ENCODE measurements around the gene SLC25A6.
"Not testable (repeated sequence)": the region's sequence is repeated elsewhere in the genome, so short reads cannot be mapped to it uniquely, and the experiment has no call there.

SLC25A6 gene

GRCh38 chrX:1391707-1392375 lies at the start of gene SLC25A6:
TSS of gene SLC25A6 (minus strand) at chrX:1392113. CDS start at chrX:1392009, 104 bp downstream.
- peak; percentile 97 for DNase-seq (ENCODE audit: low read depth)

DNA sequence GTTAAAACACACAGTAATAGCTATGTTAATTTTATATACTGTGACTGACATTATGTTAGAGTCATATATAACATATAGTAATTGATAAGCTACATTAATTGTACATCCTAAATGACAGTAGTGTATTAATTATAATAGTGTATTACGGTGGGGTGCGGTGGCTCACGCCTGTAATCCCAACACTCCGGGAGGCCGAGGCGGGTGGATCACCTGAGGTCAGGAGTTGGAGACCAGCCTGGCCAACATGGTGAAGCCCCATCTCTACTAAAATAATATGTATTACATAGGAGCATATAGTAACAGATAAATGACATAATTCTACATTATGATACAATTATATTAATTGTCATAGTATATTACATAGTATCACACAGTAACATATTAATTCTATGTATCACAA lies 48.6 kb upstream of the SLC25A6 start:
- no peak for DNase-seq (ENCODE audit: low read depth)

- no peak for DNase-seq (ENCODE audit: low read depth)
Observed at GRCh38 chrX:1435241-1435895, 43.5 kb upstream of the SLC25A6 start.

DNA sequence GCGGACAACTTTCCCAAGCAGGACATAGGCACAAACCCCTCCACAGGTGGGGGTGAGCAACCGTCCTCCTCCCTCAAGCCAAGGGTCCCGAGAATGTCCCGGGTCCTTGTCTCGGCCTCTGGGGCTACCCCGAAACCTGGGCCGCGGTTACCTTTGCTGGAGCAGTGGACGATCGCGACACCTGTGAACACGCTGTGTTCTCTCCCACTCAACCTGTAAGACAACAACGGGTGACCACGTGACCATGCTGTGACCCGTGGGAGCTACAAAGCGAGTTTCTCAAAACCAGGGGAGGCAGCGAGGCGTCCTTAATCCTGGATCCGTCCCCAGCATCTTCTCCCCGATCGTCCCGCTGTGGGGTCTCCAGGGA lies 42.9 kb upstream of the SLC25A6 start:
- no peak for DNase-seq (ENCODE audit: low read depth)

DNA sequence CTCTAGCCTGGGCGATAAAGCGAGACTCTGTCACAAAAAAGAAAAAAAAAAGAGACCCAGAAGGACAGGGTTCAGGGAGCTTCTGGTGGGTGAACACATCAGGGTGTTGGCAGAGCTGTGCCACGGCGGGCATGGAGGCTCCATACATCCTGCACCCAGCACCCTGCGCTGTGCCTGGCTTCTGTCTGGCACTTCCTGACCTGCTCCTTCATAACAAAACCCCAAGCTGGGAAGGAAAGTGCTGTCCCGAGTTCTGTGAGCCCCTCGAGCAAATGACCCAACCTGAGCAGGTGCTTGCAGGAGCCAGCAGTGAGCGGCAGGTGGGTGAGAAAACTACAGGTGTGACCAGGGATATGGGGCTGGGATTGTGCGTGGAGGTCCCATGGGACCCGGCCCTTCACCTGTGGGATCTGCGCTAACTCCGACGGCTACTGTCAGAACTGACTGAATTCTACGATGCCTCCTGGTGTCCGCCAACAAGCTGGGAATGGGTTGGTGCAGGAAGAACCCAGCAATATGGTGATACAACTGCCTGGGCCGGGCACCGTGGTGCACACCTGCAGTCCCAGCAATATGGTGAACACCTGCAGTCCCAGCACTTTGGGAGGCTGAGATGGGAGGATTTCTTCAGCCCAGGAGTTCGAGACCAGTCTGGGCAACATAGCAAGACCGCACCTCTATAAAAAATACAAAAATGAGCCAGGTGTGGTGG lies 41.9 kb upstream of the SLC25A6 start:
- no peak for DNase-seq (ENCODE audit: low read depth)

DNA sequence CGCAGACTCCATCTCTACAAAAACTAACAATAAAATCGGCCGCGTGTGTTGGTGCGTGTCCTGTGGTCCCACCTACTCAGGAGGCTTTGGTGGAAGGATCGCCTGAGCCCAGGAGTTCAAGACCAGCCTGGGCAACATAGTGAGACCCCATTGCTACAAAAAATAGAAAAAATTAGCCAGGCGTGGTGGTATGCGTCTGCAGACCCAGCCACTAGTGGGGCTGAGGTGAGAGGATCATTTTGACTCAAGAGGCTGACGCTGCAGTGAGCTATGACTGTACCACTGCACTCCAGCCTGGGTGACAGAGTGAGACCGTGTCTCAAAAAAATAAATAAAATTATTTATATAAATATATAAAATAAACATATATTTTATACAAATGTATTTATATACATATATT lies 38.5 kb upstream of the SLC25A6 start:
- no peak for DNase-seq (ENCODE audit: low read depth)

- DNase-seq (ENCODE audit: low read depth) = no peak
Observed at GRCh38 chrX:1427756-1428155, 35.8 kb upstream of the SLC25A6 start.

DNA sequence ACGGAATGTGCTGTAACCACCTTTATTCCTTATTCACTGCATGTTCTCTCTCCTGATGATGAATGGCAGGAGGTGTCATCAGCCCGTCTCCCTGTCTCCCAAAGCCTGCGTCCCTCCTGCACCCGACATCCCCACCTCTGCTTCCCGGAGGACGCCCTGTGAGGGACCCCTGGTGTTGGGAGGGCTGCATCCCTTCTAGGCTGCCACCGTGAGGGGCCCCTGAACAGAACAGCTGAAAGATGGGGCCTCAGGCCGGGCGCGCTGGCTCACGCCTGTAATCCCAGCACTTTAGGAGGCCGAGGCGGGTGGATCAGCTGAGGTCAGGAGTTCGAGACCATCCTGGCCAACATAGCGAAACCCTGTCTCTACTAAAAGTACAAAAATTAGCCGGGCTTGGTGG lies 34.4 kb upstream of the SLC25A6 start:
- DNase-seq (ENCODE audit: low read depth) = not testable (repeated sequence)

DNA sequence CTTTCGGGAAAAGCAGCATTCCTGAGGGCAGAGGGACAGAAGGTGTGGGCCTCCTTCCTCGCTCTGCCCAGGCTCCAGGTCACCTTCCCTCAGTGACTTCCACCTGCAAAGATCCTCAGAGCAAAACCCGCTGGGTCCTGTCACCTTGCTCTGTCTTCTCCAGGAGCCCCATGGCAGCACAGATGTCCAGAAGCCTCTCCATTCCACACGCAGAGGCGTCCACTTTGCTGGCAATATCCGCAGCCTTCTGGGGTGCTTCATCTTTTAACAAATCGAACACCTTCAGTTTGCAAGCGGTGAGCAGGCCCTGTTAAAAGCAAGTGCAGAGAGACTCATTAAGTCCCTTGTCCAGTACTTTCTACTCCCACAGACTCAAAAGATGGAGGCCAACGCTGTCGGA lies 33.5 kb upstream of the SLC25A6 start:
- no peak for DNase-seq (ENCODE audit: low read depth)

DNA sequence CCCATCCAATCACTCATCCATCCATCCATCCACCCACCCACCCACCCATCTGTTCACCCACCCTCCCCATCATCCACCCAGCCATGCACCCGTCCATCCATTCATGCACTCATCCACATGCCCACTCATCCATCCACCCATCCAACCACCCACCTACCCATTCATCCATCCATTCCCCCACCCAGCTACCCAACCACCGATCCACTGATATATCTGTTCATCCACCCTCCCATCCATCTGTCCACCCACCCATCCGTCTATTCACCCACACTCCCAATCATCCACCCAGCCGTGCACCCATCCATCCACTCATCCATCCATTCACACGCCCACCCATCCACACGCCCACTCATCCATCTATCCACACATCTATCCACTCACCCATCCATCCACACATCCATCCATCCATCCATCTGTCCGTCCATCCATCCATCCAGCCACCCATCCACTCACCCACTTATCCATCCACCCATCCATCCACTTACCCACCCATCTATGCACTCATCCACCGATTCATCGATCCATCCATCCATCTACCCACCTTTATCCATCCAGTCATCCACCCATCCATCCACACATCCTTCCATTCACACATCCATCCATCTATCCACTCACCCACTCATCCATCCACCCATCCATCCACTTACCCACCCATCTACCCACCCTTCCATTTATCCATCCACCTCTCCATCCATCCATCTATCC lies 32.4 kb upstream of the SLC25A6 start:
- no peak for DNase-seq (ENCODE audit: low read depth)

- no peak for DNase-seq (ENCODE audit: low read depth)
Observed at GRCh38 chrX:1423215-1423614, 31.3 kb upstream of the SLC25A6 start.

- DNase-seq (ENCODE audit: low read depth) = no peak
Observed at GRCh38 chrX:1422135-1422465, 30.2 kb upstream of the SLC25A6 start.

DNA sequence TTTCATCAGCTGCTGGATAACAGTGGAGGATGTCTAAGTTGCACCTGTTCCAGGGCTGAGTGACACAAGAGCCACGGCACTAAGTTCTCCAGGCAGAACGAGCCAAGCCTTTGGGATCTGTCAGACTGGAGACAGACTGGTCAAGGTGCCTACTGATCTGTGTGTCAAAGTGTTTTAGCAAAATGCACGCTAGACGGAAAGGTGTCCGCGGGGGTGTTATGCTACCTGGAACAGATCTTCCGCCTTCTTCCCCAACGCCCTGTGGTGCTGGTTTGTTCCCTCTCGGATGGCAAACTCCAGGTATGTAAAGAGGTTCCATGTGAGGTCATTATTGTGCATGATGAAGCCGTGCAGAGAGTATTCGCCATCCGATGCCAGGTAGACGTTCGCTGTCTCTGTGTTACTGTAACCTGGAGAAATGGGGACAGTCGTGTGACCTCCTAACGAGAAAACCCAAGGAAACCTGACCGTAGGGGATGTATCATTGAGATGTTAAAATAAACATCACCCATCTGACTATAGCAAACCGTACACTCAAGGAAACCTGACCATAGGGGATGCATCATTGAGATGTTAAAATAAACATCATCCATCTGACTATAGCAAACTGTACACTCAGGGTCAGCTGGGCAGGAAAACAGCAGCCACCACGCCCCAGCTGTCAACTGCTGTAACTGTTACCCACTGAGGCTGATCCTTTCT lies 29.7 kb upstream of the SLC25A6 start:
- no peak for DNase-seq (ENCODE audit: low read depth)

GRCh38 chrX:1420371-1420770 lies 28.5 kb upstream of the SLC25A6 start:
- no peak for DNase-seq (ENCODE audit: low read depth)

DNA sequence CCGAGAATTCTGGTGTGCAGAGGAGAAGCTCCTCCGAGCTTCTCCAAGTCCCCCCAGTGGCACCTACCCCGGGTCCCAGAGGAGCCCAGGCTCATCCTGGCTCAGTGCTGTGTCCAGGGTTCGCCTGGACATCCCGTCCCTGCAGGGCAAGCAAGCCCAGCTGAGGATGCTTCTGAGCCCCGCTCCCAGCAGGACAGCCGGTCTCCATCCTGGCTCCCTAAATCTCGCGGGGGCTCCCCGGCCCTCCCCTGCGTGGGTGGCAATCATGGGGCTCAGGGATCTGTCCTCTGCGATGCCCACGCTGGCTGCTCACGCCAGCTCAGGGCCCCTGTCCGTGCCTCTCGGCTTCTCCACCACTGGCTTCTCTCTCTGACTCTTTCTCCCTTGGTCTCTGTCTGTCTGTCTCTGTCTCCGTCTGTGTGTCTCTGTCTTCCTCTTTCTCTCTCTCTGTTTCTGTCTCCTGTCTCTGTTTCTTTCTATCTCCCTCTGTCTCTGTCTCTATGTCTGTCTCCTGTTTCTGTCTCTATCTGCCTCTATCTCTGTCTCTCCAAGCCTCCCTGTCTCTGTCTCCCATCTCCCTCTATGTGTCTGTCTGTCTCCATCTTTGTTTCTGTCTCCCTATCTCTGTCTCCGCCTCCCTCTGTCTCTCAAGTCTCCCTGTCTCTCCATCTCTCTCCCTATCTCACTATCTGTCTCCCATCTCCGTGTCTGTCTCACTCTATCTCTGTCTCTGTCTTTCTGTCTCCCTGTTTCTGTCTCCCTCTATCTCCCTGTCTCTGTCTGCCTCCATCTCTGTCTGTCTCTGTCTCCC lies 27.8 kb upstream of the SLC25A6 start:
- no peak for DNase-seq (ENCODE audit: low read depth)

DNA sequence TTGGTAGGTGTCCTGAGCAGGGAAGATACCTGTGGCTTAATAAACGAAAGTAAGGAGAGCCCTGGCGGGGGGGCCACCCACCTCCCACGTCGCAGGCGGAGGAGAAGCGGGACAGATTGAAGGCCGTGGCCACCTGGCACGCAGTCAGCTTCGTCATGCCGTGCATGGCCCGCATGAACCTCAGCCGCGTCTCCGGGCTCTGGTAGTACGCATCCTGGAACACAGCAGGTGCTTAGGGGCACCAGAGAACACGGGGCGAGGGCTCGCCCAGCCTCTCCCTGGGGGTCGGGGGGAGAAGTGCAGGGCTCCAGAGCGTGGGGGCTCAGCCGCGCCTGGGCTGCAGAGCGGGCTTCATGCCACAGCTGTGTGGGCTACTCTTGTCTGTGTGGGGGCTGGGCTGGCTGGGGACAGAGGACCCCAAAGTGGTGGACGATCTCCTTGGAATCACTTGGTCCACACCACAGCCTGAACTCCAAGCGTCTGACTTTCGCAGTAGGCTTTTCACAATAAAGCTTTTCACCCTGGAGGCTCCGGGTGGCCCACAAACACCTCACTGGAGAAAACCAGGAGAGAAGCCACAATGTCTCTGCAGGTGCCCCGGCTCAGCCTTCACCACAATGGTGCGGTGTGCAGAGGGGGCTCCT lies 27.1 kb upstream of the SLC25A6 start:
- DNase-seq (ENCODE audit: low read depth) = no peak

DNA sequence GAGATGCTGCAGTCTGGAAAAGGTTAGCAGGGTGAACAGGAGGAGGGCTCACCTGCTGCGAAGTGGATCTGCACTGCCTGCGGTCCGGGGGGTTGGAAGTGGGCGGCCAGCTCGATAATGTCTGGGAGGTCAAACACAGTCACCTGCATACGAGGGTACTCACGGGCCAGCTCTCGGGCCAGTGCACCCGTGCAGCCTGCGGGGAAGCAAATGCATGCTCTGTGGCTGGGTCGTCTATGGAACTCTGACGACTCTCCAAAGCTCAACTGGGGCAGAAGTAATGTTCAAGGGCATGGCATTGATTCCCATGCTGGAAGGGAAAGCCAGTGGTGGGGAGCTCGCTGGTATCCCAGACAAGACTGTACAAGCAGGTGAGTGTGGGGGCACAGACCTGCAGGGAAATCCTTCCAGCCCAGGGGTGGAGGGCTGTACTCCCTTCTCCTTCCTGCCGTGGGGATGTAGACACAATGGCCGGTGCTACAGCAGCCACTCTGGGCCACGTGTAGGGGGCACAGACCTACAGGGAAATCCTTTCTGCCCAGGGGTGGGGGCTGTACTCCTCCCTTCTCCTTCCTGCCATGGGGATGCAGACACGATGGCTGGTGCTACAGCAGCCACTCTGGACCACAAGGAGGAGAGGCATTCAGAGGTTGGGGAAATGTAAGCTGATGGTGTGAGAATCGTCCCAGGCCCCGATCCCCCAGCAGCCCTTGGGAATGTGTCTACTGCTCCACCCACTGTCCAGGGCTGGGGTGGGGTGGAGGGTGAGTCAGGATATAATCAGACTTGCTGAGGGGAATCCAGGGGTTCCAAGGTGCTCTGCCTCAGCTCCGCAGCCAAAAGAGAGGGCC lies 26.2 kb upstream of the SLC25A6 start:
- no peak for DNase-seq (ENCODE audit: low read depth)

- no peak for DNase-seq (ENCODE audit: low read depth)
Observed at GRCh38 chrX:1416965-1417760, 25.2 kb upstream of the SLC25A6 start.

- DNase-seq (ENCODE audit: low read depth) = no peak
Observed at GRCh38 chrX:1416327-1416784, 24.4 kb upstream of the SLC25A6 start.

Data from T-helper 22 cell (primary cell).